C4-2B (cell line): ENCODE measurements around the gene ISG20L2.
A peak's percentile ranks its signal among the peaks of the same experiment; 100 is the strongest.
"Not testable (repeated sequence)": the region's sequence is repeated elsewhere in the genome, so short reads cannot be mapped to it uniquely, and the experiment has no call there.

Source experiments
- H3K27ac ChIP-seq: fragments of 450-650 bp; 2 replicates; pipeline ENCODE4 v1.5.1; 2017
- ZFX ChIP-seq: fragments of 450-650 bp; IDR thresholded peaks from 2 replicates; pipeline ENCODE4 v1.6.1; 2017
- TF ChIP-seq, protein P1 (sequence below): fragments of 450-650 bp; conservative IDR thresholded peaks from 2 replicates; pipeline ENCODE4 v1.5.1; 2017; ENCODE audit warnings: mild to moderate bottlenecking

Gene ISG20L2

DNA sequence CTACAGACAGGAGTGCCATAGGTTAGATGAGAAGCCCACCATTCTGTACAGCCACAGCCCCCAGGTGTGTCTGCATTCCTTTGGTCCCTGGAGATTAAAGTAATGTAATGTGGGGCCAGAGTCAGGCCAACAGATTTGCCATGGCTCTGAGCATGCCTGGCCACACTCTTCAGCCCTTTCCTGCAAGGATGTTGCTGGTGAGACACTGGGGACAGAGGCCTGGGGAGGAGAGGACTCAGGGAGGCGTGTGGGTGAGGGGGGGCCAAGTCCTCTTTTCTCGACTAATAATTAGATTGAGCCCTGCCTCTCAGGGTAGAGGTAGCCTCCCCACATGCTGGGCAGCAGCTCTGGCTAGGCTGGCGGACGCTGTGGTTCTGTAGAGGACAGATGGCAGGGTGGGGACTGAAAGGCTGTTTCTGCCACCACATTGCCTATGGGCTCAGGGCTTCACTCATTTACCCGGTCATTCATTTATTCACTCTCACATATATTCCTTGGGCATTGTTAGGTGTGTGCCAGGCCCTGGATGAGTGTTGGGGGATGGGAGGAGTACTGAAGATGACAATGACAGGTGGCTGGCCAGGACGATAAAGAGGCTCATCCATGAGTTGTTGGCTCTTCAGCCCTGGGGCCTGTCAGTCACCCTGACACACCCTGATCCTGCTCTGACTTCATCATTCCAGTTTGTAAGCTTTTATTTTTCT, 31.7 kb upstream of the ISG20L2 start:
- H3K27ac ChIP-seq: no peak overlapping the region
- TF ChIP-seq, protein P1, sequence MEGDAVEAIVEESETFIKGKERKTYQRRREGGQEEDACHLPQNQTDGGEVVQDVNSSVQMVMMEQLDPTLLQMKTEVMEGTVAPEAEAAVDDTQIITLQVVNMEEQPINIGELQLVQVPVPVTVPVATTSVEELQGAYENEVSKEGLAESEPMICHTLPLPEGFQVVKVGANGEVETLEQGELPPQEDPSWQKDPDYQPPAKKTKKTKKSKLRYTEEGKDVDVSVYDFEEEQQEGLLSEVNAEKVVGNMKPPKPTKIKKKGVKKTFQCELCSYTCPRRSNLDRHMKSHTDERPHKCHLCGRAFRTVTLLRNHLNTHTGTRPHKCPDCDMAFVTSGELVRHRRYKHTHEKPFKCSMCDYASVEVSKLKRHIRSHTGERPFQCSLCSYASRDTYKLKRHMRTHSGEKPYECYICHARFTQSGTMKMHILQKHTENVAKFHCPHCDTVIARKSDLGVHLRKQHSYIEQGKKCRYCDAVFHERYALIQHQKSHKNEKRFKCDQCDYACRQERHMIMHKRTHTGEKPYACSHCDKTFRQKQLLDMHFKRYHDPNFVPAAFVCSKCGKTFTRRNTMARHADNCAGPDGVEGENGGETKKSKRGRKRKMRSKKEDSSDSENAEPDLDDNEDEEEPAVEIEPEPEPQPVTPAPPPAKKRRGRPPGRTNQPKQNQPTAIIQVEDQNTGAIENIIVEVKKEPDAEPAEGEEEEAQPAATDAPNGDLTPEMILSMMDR: no peak
- no peak for TF ChIP-seq ZFX

DNA sequence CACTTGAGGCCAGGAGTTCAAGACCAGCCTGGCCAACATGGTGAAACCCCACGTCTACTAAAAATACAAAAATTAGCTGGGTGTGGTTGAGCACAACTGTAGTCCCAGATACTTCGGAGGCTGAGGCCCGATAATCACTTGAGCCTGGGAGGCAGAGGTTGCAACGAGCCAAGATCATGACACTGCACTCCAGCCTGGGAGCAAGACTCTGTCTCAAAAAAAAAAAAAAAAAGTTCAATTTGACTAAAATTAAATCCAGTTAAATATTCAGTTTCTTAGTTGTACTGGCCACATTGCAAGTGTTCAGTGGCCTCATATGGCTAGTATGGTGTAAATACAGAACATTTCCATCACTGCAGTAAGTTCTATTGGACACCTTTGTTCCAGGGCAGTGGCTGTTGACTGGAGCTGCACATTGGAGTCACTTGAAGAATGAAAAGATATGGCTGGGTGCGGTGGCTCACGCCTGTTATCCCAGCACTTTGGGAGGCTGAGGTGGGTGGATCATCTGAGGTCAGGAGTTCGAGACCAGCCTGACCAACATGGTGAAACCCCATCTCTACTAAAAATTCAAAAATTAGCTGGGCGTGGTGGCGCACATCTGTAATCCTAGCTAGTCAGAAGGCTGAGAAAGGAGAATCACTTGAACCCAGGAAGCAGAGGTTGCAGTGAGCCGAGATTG, 29.1 kb upstream of the ISG20L2 start:
- not testable (repeated sequence) for H3K27ac ChIP-seq

DNA sequence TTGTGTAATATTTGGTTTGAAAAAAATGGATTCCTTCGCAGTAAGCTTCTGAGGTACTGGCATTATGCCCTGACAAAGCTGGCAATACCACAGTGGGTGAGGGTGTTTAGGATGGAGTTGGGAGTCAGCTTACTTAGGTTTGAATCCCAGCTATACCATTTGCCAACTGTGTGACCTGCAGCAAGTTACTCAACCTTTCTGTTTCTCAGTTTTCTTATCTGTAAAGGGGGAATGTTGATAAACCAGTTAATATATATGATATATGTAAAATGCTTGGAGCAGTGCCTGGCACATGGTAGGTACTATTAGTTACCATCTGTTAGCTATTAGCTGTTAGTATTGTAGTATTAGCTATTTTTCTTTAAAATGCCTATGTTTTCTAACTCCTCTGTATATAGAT, 27.8 kb upstream of the ISG20L2 start:
- H3K27ac ChIP-seq: no peak overlapping the region
- no peak for TF ChIP-seq ZFX
- TF ChIP-seq, protein P1: no peak

DNA sequence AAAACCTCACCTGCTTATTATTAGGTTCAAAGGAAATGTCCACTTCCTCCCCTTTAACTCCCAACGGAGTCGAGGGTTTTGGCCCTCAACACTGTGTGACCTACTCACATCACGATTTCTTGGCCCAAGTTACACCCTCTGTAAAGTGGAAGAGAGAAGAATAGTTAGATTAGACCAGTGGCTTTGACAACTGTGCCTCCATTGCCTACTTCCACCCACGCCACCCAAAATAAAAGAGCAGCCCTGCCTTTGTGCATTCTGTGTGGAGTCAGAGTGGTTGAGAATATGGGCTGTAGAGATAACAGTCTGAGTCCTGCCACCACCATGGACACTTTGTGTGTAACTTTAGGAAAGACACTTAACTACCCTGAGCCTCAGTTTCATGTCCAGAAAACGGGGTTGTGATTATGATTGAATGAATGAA, 27.0 kb upstream of the ISG20L2 start:
- no peak for TF ChIP-seq ZFX
- TF ChIP-seq, protein P1: no peak
- no peak overlapping the region for H3K27ac ChIP-seq

DNA sequence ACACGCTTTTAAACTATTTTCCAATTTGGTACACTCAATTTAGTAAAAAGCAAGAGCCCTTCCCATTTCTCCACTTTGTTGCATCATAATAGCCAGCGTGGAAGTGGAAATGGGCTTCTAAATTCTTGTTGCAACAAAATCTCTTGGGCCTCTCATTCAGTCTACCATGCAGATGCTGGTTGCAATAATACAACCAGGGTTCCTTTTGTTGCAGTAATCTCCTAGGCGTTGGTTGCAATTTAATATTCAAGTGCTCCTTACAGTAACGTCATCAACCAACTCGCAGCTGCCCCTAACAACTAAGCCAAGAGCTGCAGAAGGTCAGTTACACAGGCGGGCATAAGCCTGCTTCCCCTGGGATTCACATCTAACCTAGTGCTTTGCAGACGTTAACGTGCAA, 25.7 kb upstream of the ISG20L2 start:
- no peak overlapping the region for H3K27ac ChIP-seq
- TF ChIP-seq, protein P1: no peak
- TF ChIP-seq ZFX: no peak

DNA sequence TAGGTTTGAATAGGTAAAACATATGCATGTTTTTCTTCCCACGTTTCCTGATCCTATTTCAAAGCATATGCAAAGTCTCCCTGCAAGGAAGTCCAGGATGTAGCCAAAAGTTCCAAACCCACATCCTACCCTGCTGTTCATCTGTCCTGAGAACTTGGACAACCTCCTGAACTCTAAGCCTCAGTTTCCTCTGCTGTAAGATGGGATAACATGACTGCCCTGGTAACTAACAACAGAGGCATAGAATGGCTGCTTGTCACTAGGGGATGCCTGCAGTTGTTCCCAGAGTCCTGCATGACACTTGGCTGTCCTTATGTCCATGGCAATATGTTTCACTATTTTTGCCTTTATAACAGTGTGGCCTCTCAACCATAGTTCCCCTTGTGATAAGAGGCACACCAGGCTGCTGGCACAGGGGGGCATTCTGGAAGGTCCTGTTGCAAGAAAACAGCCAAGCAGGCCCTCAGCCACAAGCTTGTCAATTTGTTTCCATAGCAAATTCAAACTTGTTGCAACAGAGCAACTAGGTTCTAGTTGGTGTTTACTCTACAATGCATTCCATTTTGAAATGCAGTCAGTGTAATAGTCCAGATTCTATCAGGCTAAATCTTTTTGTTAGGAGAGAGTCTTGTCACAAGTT, 24.4 kb upstream of the ISG20L2 start:
- no peak overlapping the region for H3K27ac ChIP-seq
- TF ChIP-seq, protein P1: no peak
- TF ChIP-seq ZFX: no peak

DNA sequence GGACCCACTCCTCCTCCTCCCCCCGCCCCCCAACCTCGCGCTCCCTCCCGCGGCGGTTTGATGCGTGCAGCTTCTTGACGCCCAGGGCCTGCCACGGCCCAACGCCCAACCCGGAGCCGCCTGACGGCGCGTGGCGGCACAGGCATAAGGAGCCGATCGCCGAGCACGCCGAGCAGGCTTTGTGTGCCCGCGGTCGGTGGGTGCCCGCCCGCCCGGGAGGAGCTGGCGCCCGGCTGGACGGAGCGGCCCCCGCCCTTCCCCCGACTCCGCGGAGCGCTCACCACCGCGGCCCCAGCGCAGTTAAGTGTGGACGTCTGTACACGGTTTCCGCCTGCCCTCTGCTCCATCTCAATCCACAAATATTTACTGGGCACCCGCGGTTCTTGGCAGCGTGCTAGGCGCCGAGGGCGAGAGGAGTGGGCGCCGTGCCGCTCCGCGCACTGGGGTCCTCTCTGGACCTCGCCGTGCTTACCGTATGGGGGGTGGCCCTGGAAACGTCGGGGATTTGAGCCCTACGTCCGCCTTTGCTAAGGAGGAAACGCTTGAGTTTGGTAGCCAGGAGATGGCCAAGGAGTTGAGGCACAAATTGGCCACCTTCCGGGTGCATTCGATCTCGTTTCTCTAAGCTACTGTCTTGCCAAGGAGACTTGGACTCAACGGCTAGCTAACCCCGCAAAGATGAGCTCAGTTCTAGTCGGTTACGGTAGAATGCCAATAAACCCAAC, 23.4 kb upstream of the ISG20L2 start:
- peak overlapping the region; percentile 100 for H3K27ac ChIP-seq
- TF ChIP-seq, protein P1: no peak
- no peak for TF ChIP-seq ZFX
